GM23338 (cell line): Measurements from ENCODE around the gene APBB3. TPM values are rescaled to one million over a fixed set of nuclear protein-coding genes. Genes with fewer than 3 reads are reported as not detected.
A peak's percentile ranks its signal among the peaks of the same experiment; 100 is the strongest.

Experiments
- ATAC-seq: fragments of 200-7000 bp; cut with Tn5 transposase; 3 replicates; pipeline ENCODE4 v1.9.1; 2020
- DNase-seq: peaks from one replicate; pipeline ENCODE4 v3.0.0-alpha.2; 2015; ENCODE audit warnings: low spot score
- H2AFZ ChIP-seq: fragments of 200-600 bp; sonication (generic); 2 replicates; pipeline ENCODE4 v1.8.0; 2016; ENCODE audit warnings: antibody characterized with exemption, mild to moderate bottlenecking, moderate library complexity
- H3F3A ChIP-seq: fragments of 200-600 bp; sonication (generic); replicated peaks from 2 replicates; pipeline ENCODE4 v1.8.0; 2017; ENCODE audit warnings: antibody characterized with exemption, mixed run types, low read depth
- H3K27ac ChIP-seq: fragments of 200-600 bp; sonication (generic); 2 replicates; pipeline ENCODE4 v1.6.1; 2016; ENCODE audit warnings: low read depth
- H3K27me3 ChIP-seq: fragments of 200-600 bp; sonication (generic); 2 replicates; pipeline ENCODE4 v1.8.0; 2016; ENCODE audit warnings: mild to moderate bottlenecking, mixed run types, moderate library complexity; ENCODE audit not compliant: insufficient read depth
- H3K36me3 ChIP-seq: fragments of 200-600 bp; sonication (generic); 2 replicates; pipeline ENCODE4 v1.8.0; 2016; ENCODE audit warnings: mild to moderate bottlenecking; ENCODE audit not compliant: insufficient read depth
- H3K4me1 ChIP-seq: fragments of 200-600 bp; sonication (generic); 2 replicates; pipeline ENCODE4 v1.8.0; 2016; ENCODE audit warnings: mild to moderate bottlenecking, moderate library complexity; ENCODE audit not compliant: insufficient read depth
- H3K4me2 ChIP-seq: fragments of 200-600 bp; sonication (generic); 2 replicates; pipeline ENCODE4 v1.7.1; 2017; ENCODE audit warnings: mixed run types
- H3K4me3 ChIP-seq: fragments of 200-600 bp; sonication (generic); 2 replicates; pipeline ENCODE4 v1.6.1; 2016; ENCODE audit warnings: mixed run types
- H3K79me2 ChIP-seq: fragments of 200-600 bp; sonication (generic); replicated peaks from 2 replicates; pipeline ENCODE4 v1.8.0; 2017; ENCODE audit warnings: mild to moderate bottlenecking; ENCODE audit not compliant: insufficient read depth
- H3K9me2 ChIP-seq: fragments of 200-600 bp; sonication (generic); 2 replicates; pipeline ENCODE4 v1.8.0; 2017; ENCODE audit not compliant: insufficient read depth
- H4K20me1 ChIP-seq: fragments of 200-600 bp; sonication (generic); replicated peaks from 2 replicates; pipeline ENCODE4 v1.8.0; 2017; ENCODE audit warnings: mild to moderate bottlenecking; ENCODE audit not compliant: insufficient read depth
- H3K27ac Mint-ChIP-seq: 2 replicates; pipeline ENCODE4 v1.8.0; 2020; ENCODE audit warnings: inconsistent platforms, mild to moderate bottlenecking, moderate library complexity, mixed read lengths
- H3K27me3 Mint-ChIP-seq: 3 replicates; pipeline ENCODE4 v1.8.0; 2022; ENCODE audit warnings: low read depth, mild to moderate bottlenecking, moderate library complexity, mixed read lengths, inconsistent platforms; ENCODE audit not compliant: insufficient read depth, poor library complexity
- H3K36me3 Mint-ChIP-seq: 3 replicates; pipeline ENCODE4 v1.8.0; 2021; ENCODE audit warnings: low read depth, mild to moderate bottlenecking, inconsistent platforms, moderate library complexity, mixed read lengths
- H3K4me1 Mint-ChIP-seq: 3 replicates; pipeline ENCODE4 v1.8.0; 2020; ENCODE audit warnings: mild to moderate bottlenecking, inconsistent platforms, mixed read lengths
- H3K4me3 Mint-ChIP-seq: 3 replicates; pipeline ENCODE4 v1.8.0; 2021; ENCODE audit warnings: moderate library complexity, mild to moderate bottlenecking, inconsistent platforms, mixed read lengths
- H3K9me3 Mint-ChIP-seq: 3 replicates; pipeline ENCODE4 v1.8.0; 2020; ENCODE audit warnings: moderate library complexity, mild to moderate bottlenecking, inconsistent platforms, mixed read lengths
- CREB1 ChIP-seq: fragments of 250-450 bp; sonication (Bioruptor Pico); IDR thresholded peaks from 2 replicates; pipeline ENCODE4 v1.5.0; 2020; ENCODE audit warnings: low read depth, mild to moderate bottlenecking, moderate library complexity
- ETS1 ChIP-seq: IDR thresholded peaks from 2 replicates; pipeline ENCODE4 v1.6.1; 2016; ENCODE audit warnings: antibody characterized with exemption
- EZH2 ChIP-seq: fragments of 200-600 bp; sonication (generic); IDR thresholded peaks from one replicate; pipeline ENCODE4 v1.8.0; 2017; ENCODE audit warnings: antibody characterized with exemption, mild to moderate bottlenecking, low read depth; ENCODE audit not compliant: unreplicated experiment
- EZH2phosphoT487 ChIP-seq: fragments of 200-600 bp; sonication (generic); IDR thresholded peaks from one replicate; pipeline ENCODE4 v1.8.1; 2018; ENCODE audit warnings: antibody characterized with exemption; ENCODE audit not compliant: unreplicated experiment
- JUNB ChIP-seq: IDR thresholded peaks from one replicate; pipeline ENCODE4 v1.6.1; 2016; ENCODE audit warnings: antibody characterized with exemption; ENCODE audit not compliant: unreplicated experiment
- NANOG ChIP-seq: IDR thresholded peaks from 2 replicates; pipeline ENCODE4 v1.6.1; 2016; ENCODE audit warnings: antibody characterized with exemption, borderline replicate concordance
- POLR2AphosphoS5 ChIP-seq: IDR thresholded peaks from 2 replicates; pipeline ENCODE4 v1.6.1; 2016; ENCODE audit warnings: antibody characterized with exemption, low read depth
- STAT1 ChIP-seq: IDR thresholded peaks from one replicate; pipeline ENCODE4 v1.6.1; 2016; ENCODE audit warnings: antibody characterized with exemption; ENCODE audit not compliant: unreplicated experiment
- ZNF331 ChIP-seq: fragments of 250-450 bp; sonication (Bioruptor Pico); IDR thresholded peaks from 2 replicates; pipeline ENCODE4 v1.5.0; 2020; ENCODE audit warnings: low read depth, mild to moderate bottlenecking, moderate library complexity
- ZNF462 ChIP-seq: fragments of 250-450 bp; sonication (Bioruptor Pico); IDR thresholded peaks from 2 replicates; pipeline ENCODE4 v1.5.0; 2020; ENCODE audit warnings: mild to moderate bottlenecking, moderate library complexity
- long read RNA-seq: library from polyadenylated mRNA; unstranded; transcript quantifications from one replicate; pipeline ENCODE4 v2.0.0, GENCODE V29; 2020; ENCODE audit not compliant: unreplicated experiment
- polyA plus RNA-seq: library from polyadenylated mRNA; unstranded; fragments of >200 nt; fragmentation: Nextera tagmentation; extraction: Ambion mirVana; gene quantifications from 2 replicates; pipeline ENCODE4 v1.2.1, GENCODE V29; 2016
- total RNA-seq: library from RNA; depleted of rRNA; stranded (reverse); fragments of >200 nt; shearing (Covaris generic); gene quantifications from 2 replicates; pipeline ENCODE4 v1.2.3, GENCODE V29; 2014; rRNA removed
- TF ChIP-seq, protein P1 (sequence below): IDR thresholded peaks from one replicate; pipeline ENCODE4 v1.6.1; 2018; ENCODE audit warnings: antibody characterized with exemption; ENCODE audit not compliant: unreplicated experiment

Gene APBB3, protein sequence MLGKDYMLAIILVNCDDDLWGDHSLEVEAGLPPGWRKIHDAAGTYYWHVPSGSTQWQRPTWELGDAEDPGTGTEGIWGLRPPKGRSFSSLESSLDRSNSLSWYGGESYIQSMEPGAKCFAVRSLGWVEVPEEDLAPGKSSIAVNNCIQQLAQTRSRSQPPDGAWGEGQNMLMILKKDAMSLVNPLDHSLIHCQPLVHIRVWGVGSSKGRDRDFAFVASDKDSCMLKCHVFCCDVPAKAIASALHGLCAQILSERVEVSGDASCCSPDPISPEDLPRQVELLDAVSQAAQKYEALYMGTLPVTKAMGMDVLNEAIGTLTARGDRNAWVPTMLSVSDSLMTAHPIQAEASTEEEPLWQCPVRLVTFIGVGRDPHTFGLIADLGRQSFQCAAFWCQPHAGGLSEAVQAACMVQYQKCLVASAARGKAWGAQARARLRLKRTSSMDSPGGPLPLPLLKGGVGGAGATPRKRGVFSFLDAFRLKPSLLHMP
- total RNA-seq (10.2 and 15.4 TPM in 2 replicates), polyA plus RNA-seq (7.7 and 9.0 TPM in 2 replicates)
- long read RNA-seq, partial matches to known transcripts, result 1 of 5 reads
- long read RNA-seq, other reads (novel, unspliced or antisense), result 4 of 5 reads

GRCh38 chr5:140564196-140565023 is at the start of gene APBB3, which contains the start of gene SLC35A4:
Gene APBB3 (minus strand): TSS chr5:140564598. CDS start chr5:140564245, 353 bp downstream.
Gene SLC35A4 (plus strand): TSS chr5:140564828. CDS start chr5:140567170, 2,342 bp downstream.
- H3K27ac ChIP-seq, result peak within 1 kb of the TSS; percentile 74; the same call in 1 of the 2 replicates
- ATAC-seq, result peak; percentile 95
- TF ChIP-seq POLR2AphosphoS5 (peak; percentile 77), STAT1 (no peak), EZH2phosphoT487 (no peak), ZNF331 (CRISPR knock-in tag) (no peak), JUNB (no peak), ETS1 (peak; percentile 74), NANOG (no peak), ZNF462 (no peak), EZH2 (no peak), CREB1 (CRISPR knock-in tag) (peak; percentile 88)
- TF ChIP-seq, protein P1, sequence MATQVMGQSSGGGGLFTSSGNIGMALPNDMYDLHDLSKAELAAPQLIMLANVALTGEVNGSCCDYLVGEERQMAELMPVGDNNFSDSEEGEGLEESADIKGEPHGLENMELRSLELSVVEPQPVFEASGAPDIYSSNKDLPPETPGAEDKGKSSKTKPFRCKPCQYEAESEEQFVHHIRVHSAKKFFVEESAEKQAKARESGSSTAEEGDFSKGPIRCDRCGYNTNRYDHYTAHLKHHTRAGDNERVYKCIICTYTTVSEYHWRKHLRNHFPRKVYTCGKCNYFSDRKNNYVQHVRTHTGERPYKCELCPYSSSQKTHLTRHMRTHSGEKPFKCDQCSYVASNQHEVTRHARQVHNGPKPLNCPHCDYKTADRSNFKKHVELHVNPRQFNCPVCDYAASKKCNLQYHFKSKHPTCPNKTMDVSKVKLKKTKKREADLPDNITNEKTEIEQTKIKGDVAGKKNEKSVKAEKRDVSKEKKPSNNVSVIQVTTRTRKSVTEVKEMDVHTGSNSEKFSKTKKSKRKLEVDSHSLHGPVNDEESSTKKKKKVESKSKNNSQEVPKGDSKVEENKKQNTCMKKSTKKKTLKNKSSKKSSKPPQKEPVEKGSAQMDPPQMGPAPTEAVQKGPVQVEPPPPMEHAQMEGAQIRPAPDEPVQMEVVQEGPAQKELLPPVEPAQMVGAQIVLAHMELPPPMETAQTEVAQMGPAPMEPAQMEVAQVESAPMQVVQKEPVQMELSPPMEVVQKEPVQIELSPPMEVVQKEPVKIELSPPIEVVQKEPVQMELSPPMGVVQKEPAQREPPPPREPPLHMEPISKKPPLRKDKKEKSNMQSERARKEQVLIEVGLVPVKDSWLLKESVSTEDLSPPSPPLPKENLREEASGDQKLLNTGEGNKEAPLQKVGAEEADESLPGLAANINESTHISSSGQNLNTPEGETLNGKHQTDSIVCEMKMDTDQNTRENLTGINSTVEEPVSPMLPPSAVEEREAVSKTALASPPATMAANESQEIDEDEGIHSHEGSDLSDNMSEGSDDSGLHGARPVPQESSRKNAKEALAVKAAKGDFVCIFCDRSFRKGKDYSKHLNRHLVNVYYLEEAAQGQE, result no peak

More at GRCh38 chr5:140564196-140565023, at the start of gene APBB3, which contains the start of gene SLC35A4:
- peak within 1 kb of the TSS; percentile 98 for H3K4me2 ChIP-seq
- H3K79me2 ChIP-seq, result peaks cover 11% of the 10 kb centered on the region
- H3K36me3 ChIP-seq, result no peaks in the 10 kb centered on the region
- DNase-seq, result peak; percentile 97
- H3K9me2 ChIP-seq, result no peaks in the 10 kb centered on the region
- peak within 1 kb of the TSS; percentile 86 for H3K4me3 ChIP-seq
- H3K4me1 ChIP-seq, result peaks cover 5% of the 10 kb centered on the region; the same call in 1 of the 2 replicates
- peaks cover 4% of the 10 kb centered on the region; the same call in 1 of the 2 replicates for H4K20me1 ChIP-seq
- H2AFZ ChIP-seq, result peak within 1 kb of the TSS; percentile 95
- peak within 1 kb of the TSS; percentile 92 for H3K4me3 Mint-ChIP-seq
- peaks cover 26% of the 10 kb centered on the region for H3K36me3 Mint-ChIP-seq
- H3K27me3 ChIP-seq, result no peaks in the 10 kb centered on the region
- peaks cover 5% of the 10 kb centered on the region; the same call in 2 of the 3 replicates for H3K4me1 Mint-ChIP-seq
- H3K27me3 Mint-ChIP-seq, result peaks cover 17% of the 10 kb centered on the region
- H3F3A ChIP-seq, result no peaks in the 10 kb centered on the region
- H3K9me3 Mint-ChIP-seq, result no peaks in the 10 kb centered on the region; the same call in 2 of the 3 replicates
- peak within 1 kb of the TSS; percentile 93 for H3K27ac Mint-ChIP-seq
